Small intestine (tissue), 7 donors: ENCODE measurements around the gene DLG2. TPM values are rescaled to one million over a fixed set of nuclear protein-coding genes. Genes with fewer than 3 reads are reported as not detected.

Experiments
- DNase-seq, 2 donors: peaks; one replicate each; pipeline versions ENCODE4 v3.0.0 to v3.0.0-alpha.2; 2013
- FAIRE-seq: peaks from 2 replicates; lab custom pipeline; 2012; peaks lifted over from hg19 to GRCh38; lab: Jason Lieb, UNC
- H3K27ac ChIP-seq, 3 donors: one replicate each; pipeline ENCODE4 v1.5.1; 2013; ENCODE audit warnings: low read length in 2 of 3, mild to moderate bottlenecking in 2 of 3, control low read depth in 1 of 3, inconsistent platforms in 1 of 3, low read depth in 1 of 3, moderate library complexity in 1 of 3
- H3K27me3 ChIP-seq, 3 donors: one replicate each; pipeline ENCODE4 v1.6.1; 2013; ENCODE audit warnings: low read length in 3 of 3, inconsistent platforms in 1 of 3; ENCODE audit not compliant: control insufficient read depth in 3 of 3, insufficient read depth in 3 of 3
- H3K36me3 ChIP-seq, 3 donors: one replicate each; pipeline ENCODE4 v1.6.1; 2013; ENCODE audit warnings: low read length in 3 of 3, inconsistent platforms in 1 of 3, low read depth in 1 of 3, mild to moderate bottlenecking in 1 of 3, moderate library complexity in 1 of 3; ENCODE audit not compliant: control insufficient read depth in 3 of 3, insufficient read depth in 2 of 3
- H3K4me1 ChIP-seq, 3 donors: one replicate each; pipeline ENCODE4 v1.6.1; 2013; ENCODE audit warnings: low read length in 2 of 3, inconsistent platforms in 1 of 3, low read depth in 1 of 3, mild to moderate bottlenecking in 1 of 3, moderate library complexity in 1 of 3; ENCODE audit not compliant: control insufficient read depth in 3 of 3, insufficient read depth in 2 of 3
- H3K4me3 ChIP-seq, 3 donors: one replicate each; pipeline ENCODE4 v1.5.1; 2013; ENCODE audit warnings: low read length in 3 of 3, control low read depth in 1 of 3, inconsistent platforms in 1 of 3, low read depth in 1 of 3, mild to moderate bottlenecking in 1 of 3, moderate library complexity in 1 of 3
- H3K9me3 ChIP-seq, 2 donors: one replicate each; pipeline ENCODE4 v1.6.1; 2013; ENCODE audit warnings: low read depth in 1 of 2, low read length in 1 of 2; ENCODE audit not compliant: control insufficient read depth in 2 of 2, insufficient read depth in 1 of 2
- WGBS, 3 donors: extraction: QIAGEN DNeasy Blood & Tissue Kit; methylation state at CpG; one replicate each; pipeline ENCODE4 v1.1.7; 2013; 5-methylcytosine and 5-hydroxymethylcytosine counted together
- polyA plus RNA-seq, 4 donors: library from polyadenylated mRNA; stranded (reverse) in 3 of 4; unstranded in 1 of 4; fragments of 200-250 nt in 3 of 4; fragments of 120-200 nt in 1 of 4; gene quantifications; one replicate each; pipeline versions ENCODE4 v1.2.1 to v1.2.3, GENCODE V29; 2013
- donor health status: healthy with polysubstance abuse.
- donor health status: control.
- donor health status: control.
- donor health status: Bipolar disorder and iron deficiency.
- donor health status: healthy.

The DLG2 gene
- polyA plus RNA-seq, 4 donors: 0.22 to 1.6 (median 1.1) TPM

GRCh38 chr11:84642500-84642899 lies 984.6 kb downstream of the DLG2 start:
- no peak overlapping the region for H3K4me3 ChIP-seq
- no peak for DNase-seq
- FAIRE-seq: no peak
- no peaks in the 10 kb centered on the region for H3K4me1 ChIP-seq
- no peaks in the 10 kb centered on the region for H3K9me3 ChIP-seq
- no peaks in the 10 kb centered on the region for H3K36me3 ChIP-seq
- no peak overlapping the region for H3K27ac ChIP-seq
- no peaks in the 10 kb centered on the region for H3K27me3 ChIP-seq

- WGBS, 3 donors: 34 to 51% (median 38%) methylated on average over 2 of the region's 2 CpGs
- Histone ChIP-seq H3K36me3 (no peaks in the 10 kb centered on the region), H3K4me1 (no peaks in the 10 kb centered on the region), H3K27me3 (no peaks in the 10 kb centered on the region), H3K9me3 (no peaks in the 10 kb centered on the region), H3K27ac (no peak overlapping the region), H3K4me3 (no peak overlapping the region)
- no peak for DNase-seq
- FAIRE-seq: no peak
Observed at GRCh38 chr11:84634309-84634708, 992.8 kb downstream of the DLG2 start.

GRCh38 chr11:84628871-84629620 lies 998.1 kb downstream of the DLG2 start:
- no peak overlapping the region for H3K4me3 ChIP-seq
- no peak for FAIRE-seq
- no peaks in the 10 kb centered on the region for H3K36me3 ChIP-seq
- no peak overlapping the region for H3K27ac ChIP-seq
- H3K4me1 ChIP-seq: no peaks in the 10 kb centered on the region
- no peaks in the 10 kb centered on the region for H3K9me3 ChIP-seq
- DNase-seq: no peak
- WGBS, 3 donors: 45 to 46% (median 46%) methylated on average over 4 of the region's 4 CpGs
- H3K27me3 ChIP-seq: no peaks in the 10 kb centered on the region

GRCh38 chr11:84626256-84626655 lies 1000.9 kb downstream of the DLG2 start:
- H3K9me3 ChIP-seq: no peaks in the 10 kb centered on the region
- H3K4me3 ChIP-seq: no peak overlapping the region
- DNase-seq: no peak
- H3K36me3 ChIP-seq: no peaks in the 10 kb centered on the region
- no peaks in the 10 kb centered on the region for H3K27me3 ChIP-seq
- H3K4me1 ChIP-seq: no peaks in the 10 kb centered on the region
- FAIRE-seq: no peak
- H3K27ac ChIP-seq: no peak overlapping the region

- H3K4me1 ChIP-seq: no peaks in the 10 kb centered on the region
- FAIRE-seq (no peak), DNase-seq (no peak)
- H3K27me3 ChIP-seq: no peaks in the 10 kb centered on the region
- no peaks in the 10 kb centered on the region for H3K36me3 ChIP-seq
- WGBS, 3 donors: 66 to 71% (median 70%) methylated on average over 2 of the region's 2 CpGs
- H3K9me3 ChIP-seq: no peaks in the 10 kb centered on the region
- no peak overlapping the region for H3K27ac ChIP-seq
- no peak overlapping the region for H3K4me3 ChIP-seq
Observed at GRCh38 chr11:84612645-84613044, 1014.5 kb downstream of the DLG2 start.

GRCh38 chr11:84608837-84609196 lies 1018.3 kb downstream of the DLG2 start:
- Histone ChIP-seq H3K36me3 (no peaks in the 10 kb centered on the region), H3K4me3 (no peak overlapping the region), H3K27ac (no peak overlapping the region), H3K27me3 (no peaks in the 10 kb centered on the region), H3K9me3 (no peaks in the 10 kb centered on the region), H3K4me1 (no peaks in the 10 kb centered on the region)
- DNase-seq (no peak), FAIRE-seq (no peak)
- WGBS, 3 donors: 79 to 91% (median 89%) methylated on average over 2 of the region's 2 CpGs

- WGBS, 3 donors: 40 to 65% (median 47%) methylated on average over 5 of the region's 5 CpGs
- FAIRE-seq (no peak), DNase-seq (no peak)
- Histone ChIP-seq H3K27ac (no peak overlapping the region), H3K36me3 (no peaks in the 10 kb centered on the region), H3K4me3 (peak overlapping the region in 1 of 3 donors; percentile 3), H3K4me1 (no peaks in the 10 kb centered on the region), H3K27me3 (no peaks in the 10 kb centered on the region), H3K9me3 (no peaks in the 10 kb centered on the region)
Observed at GRCh38 chr11:84607975-84608836, 1018.9 kb downstream of the DLG2 start.

- H3K36me3 ChIP-seq: no peaks in the 10 kb centered on the region
- FAIRE-seq (no peak), DNase-seq (no peak)
- no peak overlapping the region for H3K27ac ChIP-seq
- H3K27me3 ChIP-seq: no peaks in the 10 kb centered on the region
- no peak overlapping the region for H3K4me3 ChIP-seq
- no peaks in the 10 kb centered on the region for H3K4me1 ChIP-seq
- H3K9me3 ChIP-seq: no peaks in the 10 kb centered on the region
Observed at GRCh38 chr11:84594602-84595001, 1032.5 kb downstream of the DLG2 start.
